Smooth muscle cell (in vitro differentiated cells): Measurements from ENCODE around the gene DPAGT1. TPM values are rescaled to one million over a fixed set of nuclear protein-coding genes. Genes with fewer than 3 reads are reported as not detected.

ENCODE experiments used
- DNase-seq: peaks from one replicate; lab custom pipeline; 2025; ENCODE audit not compliant: unreplicated experiment; lab: John Stamatoyannopoulos, UW
- H2AFZ ChIP-seq: fragments of 200-600 bp; sonication (generic); 2 replicates; pipeline ENCODE4 v1.6.0; 2016; ENCODE audit warnings: antibody characterized with exemption, low read depth, mild to moderate bottlenecking
- H3F3A ChIP-seq: fragments of 200-600 bp; sonication (generic); 2 replicates; pipeline ENCODE4 v1.6.0; 2017; ENCODE audit warnings: antibody characterized with exemption, low read depth
- H3K27ac ChIP-seq: fragments of 200-600 bp; sonication (generic); 2 replicates; pipeline ENCODE4 v1.5.1; 2016; ENCODE audit warnings: low read depth, mild to moderate bottlenecking
- H3K27me3 ChIP-seq: fragments of 200-600 bp; sonication (generic); 2 replicates; pipeline ENCODE4 v1.6.1; 2016; ENCODE audit warnings: low read depth, mild to moderate bottlenecking
- H3K36me3 ChIP-seq: fragments of 200-600 bp; sonication (generic); 2 replicates; pipeline ENCODE4 v1.5.1; 2016; ENCODE audit warnings: low read depth
- H3K4me1 ChIP-seq: fragments of 200-600 bp; sonication (generic); 2 replicates; pipeline ENCODE4 v1.5.1; 2016; ENCODE audit warnings: low read depth
- H3K4me2 ChIP-seq: fragments of 200-600 bp; sonication (generic); 2 replicates; pipeline ENCODE4 v1.6.0; 2016; ENCODE audit warnings: mild to moderate bottlenecking
- H3K4me3 ChIP-seq: fragments of 200-600 bp; sonication (generic); 2 replicates; pipeline ENCODE4 v1.5.1; 2016; ENCODE audit warnings: mild to moderate bottlenecking
- H3K79me2 ChIP-seq: fragments of 200-600 bp; sonication (generic); 2 replicates; pipeline ENCODE4 v1.6.0; 2016; ENCODE audit warnings: low read depth, mild to moderate bottlenecking
- H3K9ac ChIP-seq: fragments of 200-600 bp; sonication (generic); 2 replicates; pipeline ENCODE4 v1.6.0; 2016; ENCODE audit warnings: low read depth
- H3K9me3 ChIP-seq: fragments of 200-600 bp; sonication (generic); replicated peaks from 2 replicates; pipeline ENCODE4 v1.5.1; 2016; ENCODE audit warnings: low read depth
- H4K20me1 ChIP-seq: fragments of 200-600 bp; sonication (generic); 2 replicates; pipeline ENCODE4 v1.6.0; 2016; ENCODE audit warnings: low read depth
- CTCF ChIP-seq: fragments of 200-600 bp; sonication (generic); IDR thresholded peaks from 2 replicates; pipeline ENCODE4 v1.5.1; 2017; ENCODE audit warnings: borderline replicate concordance, mild to moderate bottlenecking, antibody characterized with exemption; ENCODE audit not compliant: insufficient read depth, poor library complexity, severe bottlenecking
- WGBS: methylation state at CpG from one replicate; pipeline ENCODE4 v1.1.7; 2016; ENCODE audit warnings: low lambda C conversion rate; 5-methylcytosine and 5-hydroxymethylcytosine counted together
- polyA plus RNA-seq: library from polyadenylated mRNA; unstranded; fragments of >200 nt; fragmentation: Nextera tagmentation; extraction: Ambion mirVana; gene quantifications from 2 replicates; pipeline ENCODE4 v1.2.1, GENCODE V29; 2016
- total RNA-seq: library from RNA; depleted of rRNA; stranded (reverse); fragments of >200 nt; gene quantifications from 2 replicates; pipeline ENCODE4 v1.2.3, GENCODE V29; 2014

Gene DPAGT1
- total and polyA plus RNA-seq, 2 experiments from 2014 or later = 40.5 to 73.7 TPM

GRCh38 chr11:119057000-119057769, 44.5 kb downstream of the DPAGT1 start, which contains the start of gene HYOU1:
Gene HYOU1 (minus strand): TSS chr11:119057205. CDS start chr11:119056160, 1,045 bp downstream.
- Histone ChIP-seq H3K9ac (peak within 1 kb of the TSS; percentile 95), H3K79me2 (peaks cover 27% of the 10 kb centered on the region), H3F3A (no peaks in the 10 kb centered on the region), H3K36me3 (no peaks in the 10 kb centered on the region), H4K20me1 (peaks cover 14% of the 10 kb centered on the region), H3K4me1 (peaks cover 15% of the 10 kb centered on the region), H3K4me2 (peak within 1 kb of the TSS; percentile 97), H2AFZ (peak within 1 kb of the TSS; percentile 62), H3K27me3 (no peaks in the 10 kb centered on the region), H3K4me3 (peak within 1 kb of the TSS; percentile 68), H3K27ac (peak within 1 kb of the TSS; percentile 65), H3K9me3 (no peaks in the 10 kb centered on the region)
- under 1% methylated on average over 57 of the region's 79 CpGs for WGBS
- peak; percentile 96 for DNase-seq
- no peak for TF ChIP-seq CTCF

- no peak for DNase-seq
These were observed 45.1 kb downstream of the DPAGT1 start for GRCh38 chr11:119056421-119056999.

GRCh38 chr11:119055901-119056300, 45.8 kb downstream of the DPAGT1 start:
- peak; percentile 9 for TF ChIP-seq CTCF
- Histone ChIP-seq H3K36me3 (peaks cover 2% of the 10 kb centered on the region), H3K4me3 (peak overlapping the region; percentile 68), H3K4me1 (peaks cover 15% of the 10 kb centered on the region), H3K9me3 (no peaks in the 10 kb centered on the region), H3K4me2 (peak overlapping the region; percentile 97), H2AFZ (no peak overlapping the region), H3K9ac (peak overlapping the region; percentile 95), H4K20me1 (peaks cover 14% of the 10 kb centered on the region), H3K27me3 (no peaks in the 10 kb centered on the region), H3F3A (no peaks in the 10 kb centered on the region), H3K27ac (peak overlapping the region; percentile 65), H3K79me2 (peaks cover 25% of the 10 kb centered on the region)
- DNase-seq = no peak
- WGBS = 66% methylated on average over 6 of the region's 6 CpGs

More at GRCh38 chr11:119056421-119056999, 45.1 kb downstream of the DPAGT1 start:
- H3K27me3 ChIP-seq = no peaks in the 10 kb centered on the region
- peak overlapping the region; percentile 97 for H3K4me2 ChIP-seq
- H3K9me3 ChIP-seq = no peaks in the 10 kb centered on the region
- peaks cover 15% of the 10 kb centered on the region for H3K4me1 ChIP-seq
- H4K20me1 ChIP-seq = peaks cover 14% of the 10 kb centered on the region
- no peaks in the 10 kb centered on the region for H3K36me3 ChIP-seq
- peak overlapping the region; percentile 95 for H3K9ac ChIP-seq
- H2AFZ ChIP-seq = peak overlapping the region; percentile 59
- no peaks in the 10 kb centered on the region for H3F3A ChIP-seq
- H3K4me3 ChIP-seq = peak overlapping the region; percentile 68
- peak; percentile 5 for TF ChIP-seq CTCF
- under 1% methylated on average over 13 of the region's 48 CpGs for WGBS
- peaks cover 25% of the 10 kb centered on the region for H3K79me2 ChIP-seq
- H3K27ac ChIP-seq = peak overlapping the region; percentile 65
